ENCODE results near the gene RESF1.

RESF1 gene

GRCh38 chr12:31964280-31964679, 5.1 kb downstream of the RESF1 start:
- Histone ChIP-seq H3K56ac (ENCODE audit: low read length) (no peak overlapping the region), H2BK5ac (ENCODE audit: low read length) (no peak overlapping the region), H3K23ac (ENCODE audit: low read length) (no peak overlapping the region), H3K79me2 (ENCODE audit: control insufficient read depth, insufficient read depth, low read length) (peaks cover 86% of the 10 kb centered on the region), H3K36me3 (ENCODE audit: control insufficient read depth, insufficient read depth, low read length) (no peaks in the 10 kb centered on the region), H2AK5ac (ENCODE audit: low read length) (no peak overlapping the region), H4K5ac (ENCODE audit: low read length) (no peak overlapping the region), H2BK15ac (replicated peaks; ENCODE audit: low read depth) (no peak overlapping the region), H3K4me2 (ENCODE audit: low read length) (no peak overlapping the region), H3K18ac (ENCODE audit: low read length) (no peak overlapping the region), H4K8ac (ENCODE audit: low read depth, low read length) (no peak overlapping the region), H3K4me1 (ENCODE audit: control insufficient read depth, low read depth, low read length) (peaks cover 16% of the 10 kb centered on the region), H3K4ac (ENCODE audit: low read depth, low read length) (no peak overlapping the region), H3K9ac (ENCODE audit: low read length) (no peak overlapping the region), H3K27ac (ENCODE audit: low read depth, low read length) (no peak overlapping the region), H3K79me1 (ENCODE audit: low read length) (peaks cover 4% of the 10 kb centered on the region), H3K27me3 (ENCODE audit: insufficient read depth, low read length, poor library complexity) (no peaks in the 10 kb centered on the region), H3K4me3 (ENCODE audit: low read length) (no peak overlapping the region), H2BK120ac (ENCODE audit: low read depth, low read length) (no peak overlapping the region)
- DNase-seq, result no peak
- WGBS (ENCODE audit: extremely low coverage, insufficient coverage, low lambda C conversion rate), result no CpG with 5 or more reads among the region's 3 CpGs

GRCh38 chr12:31965090-31965489, 5.9 kb downstream of the RESF1 start:
- peak overlapping the region; percentile 66 for H4K8ac ChIP-seq (ENCODE audit: low read depth, low read length)
- H3K9ac ChIP-seq (ENCODE audit: low read length), result no peak overlapping the region
- H3K36me3 ChIP-seq (ENCODE audit: control insufficient read depth, insufficient read depth, low read length), result no peaks in the 10 kb centered on the region
- no peak overlapping the region for H2BK120ac ChIP-seq (ENCODE audit: low read depth, low read length)
- H3K56ac ChIP-seq (ENCODE audit: low read length), result peak overlapping the region; percentile 37
- no peak overlapping the region for H2BK15ac ChIP-seq (replicated peaks; ENCODE audit: low read depth)
- DNase-seq, result peak; percentile 51
- H2AK5ac ChIP-seq (ENCODE audit: low read length), result no peak overlapping the region
- H2BK5ac ChIP-seq (ENCODE audit: low read length), result peak overlapping the region; percentile 6
- no peak overlapping the region for H3K4ac ChIP-seq (ENCODE audit: low read depth, low read length)
- H3K79me2 ChIP-seq (ENCODE audit: control insufficient read depth, insufficient read depth, low read length), result peaks cover 85% of the 10 kb centered on the region
- no peak overlapping the region for H4K5ac ChIP-seq (ENCODE audit: low read length)
- WGBS (ENCODE audit: extremely low coverage, insufficient coverage, low lambda C conversion rate), result no CpG with 5 or more reads among the region's 9 CpGs
- peak overlapping the region; percentile 11 for H3K27ac ChIP-seq (ENCODE audit: low read depth, low read length)
- H3K18ac ChIP-seq (ENCODE audit: low read length), result no peak overlapping the region
- peaks cover 8% of the 10 kb centered on the region for H3K79me1 ChIP-seq (ENCODE audit: low read length)
- H3K23ac ChIP-seq (ENCODE audit: low read length), result no peak overlapping the region
- peaks cover 16% of the 10 kb centered on the region for H3K4me1 ChIP-seq (ENCODE audit: control insufficient read depth, low read depth, low read length)
- no peak overlapping the region for H3K4me3 ChIP-seq (ENCODE audit: low read length)
- H3K4me2 ChIP-seq (ENCODE audit: low read length), result no peak overlapping the region
- H3K27me3 ChIP-seq (ENCODE audit: insufficient read depth, low read length, poor library complexity), result no peaks in the 10 kb centered on the region

GRCh38 chr12:31966558-31967205, 7.5 kb downstream of the RESF1 start:
- peak overlapping the region; percentile 7 for H3K4me2 ChIP-seq (ENCODE audit: low read length)
- H2BK5ac ChIP-seq (ENCODE audit: low read length), result peak overlapping the region; percentile 14
- WGBS (ENCODE audit: extremely low coverage, insufficient coverage, low lambda C conversion rate), result no CpG with 5 or more reads among the region's 5 CpGs
- peaks cover 8% of the 10 kb centered on the region for H3K79me1 ChIP-seq (ENCODE audit: low read length)
- H3K56ac ChIP-seq (ENCODE audit: low read length), result peak overlapping the region; percentile 57
- peaks cover 83% of the 10 kb centered on the region for H3K79me2 ChIP-seq (ENCODE audit: control insufficient read depth, insufficient read depth, low read length)
- H4K8ac ChIP-seq (ENCODE audit: low read depth, low read length), result no peak overlapping the region
- peak overlapping the region; percentile 86 for H3K18ac ChIP-seq (ENCODE audit: low read length)
- no peak overlapping the region for H2BK15ac ChIP-seq (replicated peaks; ENCODE audit: low read depth)
- no peak overlapping the region for H3K4me3 ChIP-seq (ENCODE audit: low read length)
- H3K27ac ChIP-seq (ENCODE audit: low read depth, low read length), result peak overlapping the region; percentile 72
- no peaks in the 10 kb centered on the region for H3K36me3 ChIP-seq (ENCODE audit: control insufficient read depth, insufficient read depth, low read length)
- peak overlapping the region; percentile 20 for H2AK5ac ChIP-seq (ENCODE audit: low read length)
- no peak overlapping the region for H3K23ac ChIP-seq (ENCODE audit: low read length)
- no peaks in the 10 kb centered on the region for H3K27me3 ChIP-seq (ENCODE audit: insufficient read depth, low read length, poor library complexity)
- no peak overlapping the region for H4K5ac ChIP-seq (ENCODE audit: low read length)
- peak overlapping the region; percentile 35 for H2BK120ac ChIP-seq (ENCODE audit: low read depth, low read length)
- DNase-seq, result peak; percentile 97
- H3K4ac ChIP-seq (ENCODE audit: low read depth, low read length), result peak overlapping the region; percentile 70
- peaks cover 16% of the 10 kb centered on the region for H3K4me1 ChIP-seq (ENCODE audit: control insufficient read depth, low read depth, low read length)
- peak overlapping the region; percentile 39 for H3K9ac ChIP-seq (ENCODE audit: low read length)

- Histone ChIP-seq H3K79me2 (ENCODE audit: control insufficient read depth, insufficient read depth, low read length) (peaks cover 80% of the 10 kb centered on the region), H2BK120ac (ENCODE audit: low read depth, low read length) (no peak overlapping the region), H3K4me2 (ENCODE audit: low read length) (no peak overlapping the region), H3K4ac (ENCODE audit: low read depth, low read length) (no peak overlapping the region), H2BK15ac (replicated peaks; ENCODE audit: low read depth) (no peak overlapping the region), H3K18ac (ENCODE audit: low read length) (peak overlapping the region; percentile 81), H3K79me1 (ENCODE audit: low read length) (peaks cover 11% of the 10 kb centered on the region), H3K27me3 (ENCODE audit: insufficient read depth, low read length, poor library complexity) (no peaks in the 10 kb centered on the region), H3K4me1 (ENCODE audit: control insufficient read depth, low read depth, low read length) (peaks cover 16% of the 10 kb centered on the region), H3K56ac (ENCODE audit: low read length) (peak overlapping the region; percentile 12), H2BK5ac (ENCODE audit: low read length) (no peak overlapping the region), H3K27ac (ENCODE audit: low read depth, low read length) (no peak overlapping the region), H4K8ac (ENCODE audit: low read depth, low read length) (no peak overlapping the region), H3K36me3 (ENCODE audit: control insufficient read depth, insufficient read depth, low read length) (peaks cover 2% of the 10 kb centered on the region), H3K23ac (ENCODE audit: low read length) (no peak overlapping the region), H4K5ac (ENCODE audit: low read length) (no peak overlapping the region), H3K9ac (ENCODE audit: low read length) (no peak overlapping the region), H3K4me3 (ENCODE audit: low read length) (no peak overlapping the region), H2AK5ac (ENCODE audit: low read length) (no peak overlapping the region)
- no peak for DNase-seq
- no CpG with 5 or more reads among the region's 7 CpGs for WGBS (ENCODE audit: extremely low coverage, insufficient coverage, low lambda C conversion rate)
These were observed 8.3 kb downstream of the RESF1 start for GRCh38 chr12:31967539-31967938.

GRCh38 chr12:31970199-31970598, 11.0 kb downstream of the RESF1 start:
- DNase-seq, result no peak
- Histone ChIP-seq H4K8ac (ENCODE audit: low read depth, low read length) (no peak overlapping the region), H3K36me3 (ENCODE audit: control insufficient read depth, insufficient read depth, low read length) (peaks cover 12% of the 10 kb centered on the region), H3K23ac (ENCODE audit: low read length) (no peak overlapping the region), H3K27ac (ENCODE audit: low read depth, low read length) (no peak overlapping the region), H2BK15ac (replicated peaks; ENCODE audit: low read depth) (no peak overlapping the region), H3K9ac (ENCODE audit: low read length) (no peak overlapping the region), H3K4me3 (ENCODE audit: low read length) (no peak overlapping the region), H3K4ac (ENCODE audit: low read depth, low read length) (no peak overlapping the region), H3K79me2 (ENCODE audit: control insufficient read depth, insufficient read depth, low read length) (peaks cover 71% of the 10 kb centered on the region), H4K5ac (ENCODE audit: low read length) (no peak overlapping the region), H2BK5ac (ENCODE audit: low read length) (no peak overlapping the region), H3K18ac (ENCODE audit: low read length) (no peak overlapping the region), H3K56ac (ENCODE audit: low read length) (no peak overlapping the region), H3K4me2 (ENCODE audit: low read length) (no peak overlapping the region), H3K27me3 (ENCODE audit: insufficient read depth, low read length, poor library complexity) (no peaks in the 10 kb centered on the region), H3K79me1 (ENCODE audit: low read length) (peaks cover 23% of the 10 kb centered on the region), H2AK5ac (ENCODE audit: low read length) (no peak overlapping the region), H2BK120ac (ENCODE audit: low read depth, low read length) (no peak overlapping the region), H3K4me1 (ENCODE audit: control insufficient read depth, low read depth, low read length) (peaks cover 16% of the 10 kb centered on the region)

- H3K79me2 ChIP-seq (ENCODE audit: control insufficient read depth, insufficient read depth, low read length), result peaks cover 50% of the 10 kb centered on the region
- no peak overlapping the region for H3K4ac ChIP-seq (ENCODE audit: low read depth, low read length)
- H2BK15ac ChIP-seq (replicated peaks; ENCODE audit: low read depth), result no peak overlapping the region
- no peak overlapping the region for H2BK120ac ChIP-seq (ENCODE audit: low read depth, low read length)
- no peak for DNase-seq
- no peak overlapping the region for H3K23ac ChIP-seq (ENCODE audit: low read length)
- H3K27me3 ChIP-seq (ENCODE audit: insufficient read depth, low read length, poor library complexity), result no peaks in the 10 kb centered on the region
- no peak overlapping the region for H3K18ac ChIP-seq (ENCODE audit: low read length)
- H3K56ac ChIP-seq (ENCODE audit: low read length), result no peak overlapping the region
- H3K4me1 ChIP-seq (ENCODE audit: control insufficient read depth, low read depth, low read length), result no peaks in the 10 kb centered on the region
- no peak overlapping the region for H2BK5ac ChIP-seq (ENCODE audit: low read length)
- H3K4me2 ChIP-seq (ENCODE audit: low read length), result no peak overlapping the region
- H3K4me3 ChIP-seq (ENCODE audit: low read length), result no peak overlapping the region
- H4K5ac ChIP-seq (ENCODE audit: low read length), result no peak overlapping the region
- no CpG with 5 or more reads among the region's 5 CpGs for WGBS (ENCODE audit: extremely low coverage, insufficient coverage, low lambda C conversion rate)
- no peak overlapping the region for H3K27ac ChIP-seq (ENCODE audit: low read depth, low read length)
- H2AK5ac ChIP-seq (ENCODE audit: low read length), result no peak overlapping the region
- H4K8ac ChIP-seq (ENCODE audit: low read depth, low read length), result no peak overlapping the region
- no peak overlapping the region for H3K9ac ChIP-seq (ENCODE audit: low read length)
- peaks cover 23% of the 10 kb centered on the region for H3K79me1 ChIP-seq (ENCODE audit: low read length)
- H3K36me3 ChIP-seq (ENCODE audit: control insufficient read depth, insufficient read depth, low read length), result peaks cover 12% of the 10 kb centered on the region
These were observed 14.6 kb downstream of the RESF1 start for GRCh38 chr12:31973818-31974217.
